GM18519 (cell line): ENCODE measurements around the gene PIP4K2A.
A peak's percentile ranks its signal among the peaks of the same experiment; 100 is the strongest.
"Not testable (repeated sequence)": the region's sequence is repeated elsewhere in the genome, so short reads cannot be mapped to it uniquely, and the experiment has no call there.

Source experiments
- ATAC-seq: cut with Tn5 transposase; IDR thresholded peaks from one replicate; pipeline ENCODE4 v1.9.1; 2021; ENCODE audit warnings: mild to moderate bottlenecking, moderate library complexity; ENCODE audit not compliant: unreplicated experiment, low FRiP score

PIP4K2A gene

GRCh38 chr10:22714479-22715289, at the start of gene PIP4K2A:
Gene PIP4K2A, minus strand, starts transcription at chr10:22714578. Its CDS starts 252 bp downstream, at chr10:22714326.
- peak; percentile 67 for ATAC-seq

- no peak for ATAC-seq
Measured at GRCh38 chr10:22761569-22762220, 47.3 kb upstream of the PIP4K2A start.

GRCh38 chr10:22760025-22760424, 45.6 kb upstream of the PIP4K2A start:
- no peak for ATAC-seq

GRCh38 chr10:22758867-22759266, 44.5 kb upstream of the PIP4K2A start:
- ATAC-seq, result no peak

GRCh38 chr10:22754296-22754695, 39.9 kb upstream of the PIP4K2A start:
- ATAC-seq, result no peak

GRCh38 chr10:22753786-22754185, 39.4 kb upstream of the PIP4K2A start:
- no peak for ATAC-seq

- ATAC-seq, result no peak
Measured at GRCh38 chr10:22752272-22752889, 38.0 kb upstream of the PIP4K2A start.

GRCh38 chr10:22750131-22750530, 35.8 kb upstream of the PIP4K2A start:
- no peak for ATAC-seq

- ATAC-seq, result not testable (repeated sequence)
Measured at GRCh38 chr10:22744858-22745257, 30.5 kb upstream of the PIP4K2A start.

- ATAC-seq, result peak; percentile 99
Measured at GRCh38 chr10:22742678-22743077, 28.3 kb upstream of the PIP4K2A start.

GRCh38 chr10:22741631-22742030, 27.3 kb upstream of the PIP4K2A start:
- ATAC-seq, result not testable (repeated sequence)

GRCh38 chr10:22740180-22740579, 25.8 kb upstream of the PIP4K2A start:
- no peak for ATAC-seq

GRCh38 chr10:22737587-22737986, 23.2 kb upstream of the PIP4K2A start:
- ATAC-seq, result no peak

GRCh38 chr10:22736134-22736533, 21.8 kb upstream of the PIP4K2A start:
- ATAC-seq, result no peak

GRCh38 chr10:22733992-22734391, 19.6 kb upstream of the PIP4K2A start:
- no peak for ATAC-seq

GRCh38 chr10:22727663-22728062, 13.3 kb upstream of the PIP4K2A start:
- no peak for ATAC-seq

GRCh38 chr10:22727112-22727511, 12.7 kb upstream of the PIP4K2A start:
- no peak for ATAC-seq

- no peak for ATAC-seq
Measured at GRCh38 chr10:22724773-22725172, 10.4 kb upstream of the PIP4K2A start.

GRCh38 chr10:22723783-22724182, 9.4 kb upstream of the PIP4K2A start:
- peak; percentile 32 for ATAC-seq

GRCh38 chr10:22723343-22723779, 9.0 kb upstream of the PIP4K2A start:
- ATAC-seq, result peak; percentile 53

- no peak for ATAC-seq
Measured at GRCh38 chr10:22722626-22723169, 8.3 kb upstream of the PIP4K2A start.
